OCI-LY7 (cell line): Measurements from ENCODE around the gene RBM33. TPM values are rescaled to one million over a fixed set of nuclear protein-coding genes. Genes with fewer than 3 reads are reported as not detected.

Source experiments
- BruUV-seq: library from RNA; stranded (reverse); fragments of 400-500 nt; replicated peaks from 2 replicates; lab custom pipeline; 2021; lab: Mats Ljungman, UMichigan
- CTCF ChIA-PET: fragments of 300-600 bp; sonication (Branson Sonifier 250); formaldehyde crosslinking; loops from one replicate; lab custom pipeline; 2022; ENCODE audit warnings: antibody characterized with exemption; ENCODE audit not compliant: unreplicated experiment; lab: Charles Lee
- POLR2A ChIA-PET: fragments of 300-600 bp; sonication (Branson Sonifier 250); formaldehyde crosslinking; loops from one replicate; lab custom pipeline; 2022; ENCODE audit warnings: antibody characterized with exemption; lab: Charles Lee
- DNase-seq: peaks from one replicate; pipeline ENCODE4 v3.0.0-alpha.2; 2015; ENCODE audit warnings: low spot score
- H2AFZ ChIP-seq: fragments of 200-600 bp; sonication (generic), shearing (Covaris generic); 2 replicates; pipeline ENCODE4 v1.6.1; 2014; ENCODE audit warnings: mild to moderate bottlenecking, antibody characterized with exemption, low read length, moderate library complexity
- H3K27ac ChIP-seq: fragments of 200-600 bp; sonication (generic); 2 replicates; pipeline ENCODE4 v1.5.1; 2014; ENCODE audit warnings: mixed run types, low read depth, mild to moderate bottlenecking, moderate library complexity, low read length, inconsistent platforms; ENCODE audit not compliant: poor library complexity, severe bottlenecking
- H3K36me3 ChIP-seq: fragments of 200-600 bp; sonication (generic); 2 replicates; pipeline ENCODE4 v1.6.1; 2014; ENCODE audit warnings: mild to moderate bottlenecking, antibody characterized with exemption, low read length, moderate library complexity, mixed read lengths; ENCODE audit not compliant: insufficient read depth
- H3K4me1 ChIP-seq: fragments of 200-600 bp; sonication (generic); 2 replicates; pipeline ENCODE4 v1.5.1; 2014; ENCODE audit warnings: mild to moderate bottlenecking, low read length; ENCODE audit not compliant: insufficient read depth, poor library complexity, severe bottlenecking
- H3K4me2 ChIP-seq: fragments of 200-600 bp; sonication (generic); 2 replicates; pipeline ENCODE4 v1.6.1; 2014; ENCODE audit warnings: mild to moderate bottlenecking, low read length
- H3K4me3 ChIP-seq: fragments of 200-600 bp; sonication (generic); 2 replicates; pipeline ENCODE4 v1.5.1; 2014; ENCODE audit warnings: mild to moderate bottlenecking, low read depth, low read length; ENCODE audit not compliant: poor library complexity, severe bottlenecking
- H3K79me2 ChIP-seq: fragments of 200-600 bp; sonication (generic); 2 replicates; pipeline ENCODE4 v1.6.1; 2016; ENCODE audit warnings: low read depth, mild to moderate bottlenecking, low read length, moderate library complexity, mixed read lengths; ENCODE audit not compliant: insufficient read depth
- H3K9me2 ChIP-seq: fragments of 200-600 bp; sonication (generic); 2 replicates; pipeline ENCODE4 v1.6.1; 2016; ENCODE audit warnings: mild to moderate bottlenecking, low read length, mixed read lengths; ENCODE audit not compliant: insufficient read depth
- H3K9me3 ChIP-seq: fragments of 200-600 bp; sonication (generic); 2 replicates; pipeline ENCODE4 v1.6.1; 2014; ENCODE audit warnings: mild to moderate bottlenecking, mixed run types, low read length, mixed read lengths
- H4K20me1 ChIP-seq: fragments of 200-600 bp; sonication (generic); 2 replicates; pipeline ENCODE4 v1.6.1; 2014; ENCODE audit warnings: mild to moderate bottlenecking, antibody characterized with exemption, low read length, moderate library complexity, mixed read lengths; ENCODE audit not compliant: insufficient read depth
- EZH2phosphoT487 ChIP-seq: fragments of 200-600 bp; sonication (generic); IDR thresholded peaks from 2 replicates; pipeline ENCODE4 v1.6.1; 2018; ENCODE audit warnings: low read depth, borderline replicate concordance, mild to moderate bottlenecking, mixed run types, antibody characterized with exemption, low read length, moderate library complexity, mixed read lengths
- intact Hi-C: fragments of 100-400 bp; cut with micrococcal nuclease; formaldehyde crosslinking; loops from one replicate; pipeline ENCODE4 v1.10.0; 2022; ENCODE audit not compliant: unreplicated experiment
- total RNA-seq, 2 experiments: library from RNA; depleted of rRNA in 1 of 2; stranded (reverse); fragments of >200 nt in 1 of 2; shearing (Covaris generic) in 1 of 2; gene quantifications; 2 replicates each; pipeline ENCODE4 v1.2.3, GENCODE V29; 2014 to 2022
- TF ChIP-seq, protein P1 (sequence below): fragments of 200-600 bp; sonication (generic); conservative IDR thresholded peaks from 2 replicates; pipeline ENCODE4 v1.5.1; 2014; ENCODE audit warnings: mild to moderate bottlenecking, antibody characterized with exemption, low read length, moderate library complexity, mixed read lengths

The RBM33 gene
- total RNA-seq, 2 experiments from 2014 or later = 67.6 to 127 TPM

GRCh38 chr7:155756322-155756721 lies 111.9 kb downstream of the RBM33 start:
- ChIA-PET POLR2A (interaction anchor here (1.0 kb wide), 1 partner anchor 22 kb away, joined by 3 read pairs; no protein-coding TSS in a partner anchor), CTCF (no interaction called here)
- Histone ChIP-seq H3K79me2 (peaks cover 83% of the 10 kb centered on the region), H3K27ac (no peak overlapping the region), H4K20me1 (peaks cover 56% of the 10 kb centered on the region), H3K36me3 (peaks cover 58% of the 10 kb centered on the region), H3K9me2 (no peaks in the 10 kb centered on the region), H3K4me1 (peaks cover 48% of the 10 kb centered on the region), H2AFZ (no peak overlapping the region), H3K4me3 (no peak overlapping the region), H3K4me2 (no peak overlapping the region), H3K9me3 (peaks cover 9% of the 10 kb centered on the region)
- BruUV-seq = no TSS peak
- TF ChIP-seq EZH2phosphoT487 = no peak
- TF ChIP-seq, protein P1, sequence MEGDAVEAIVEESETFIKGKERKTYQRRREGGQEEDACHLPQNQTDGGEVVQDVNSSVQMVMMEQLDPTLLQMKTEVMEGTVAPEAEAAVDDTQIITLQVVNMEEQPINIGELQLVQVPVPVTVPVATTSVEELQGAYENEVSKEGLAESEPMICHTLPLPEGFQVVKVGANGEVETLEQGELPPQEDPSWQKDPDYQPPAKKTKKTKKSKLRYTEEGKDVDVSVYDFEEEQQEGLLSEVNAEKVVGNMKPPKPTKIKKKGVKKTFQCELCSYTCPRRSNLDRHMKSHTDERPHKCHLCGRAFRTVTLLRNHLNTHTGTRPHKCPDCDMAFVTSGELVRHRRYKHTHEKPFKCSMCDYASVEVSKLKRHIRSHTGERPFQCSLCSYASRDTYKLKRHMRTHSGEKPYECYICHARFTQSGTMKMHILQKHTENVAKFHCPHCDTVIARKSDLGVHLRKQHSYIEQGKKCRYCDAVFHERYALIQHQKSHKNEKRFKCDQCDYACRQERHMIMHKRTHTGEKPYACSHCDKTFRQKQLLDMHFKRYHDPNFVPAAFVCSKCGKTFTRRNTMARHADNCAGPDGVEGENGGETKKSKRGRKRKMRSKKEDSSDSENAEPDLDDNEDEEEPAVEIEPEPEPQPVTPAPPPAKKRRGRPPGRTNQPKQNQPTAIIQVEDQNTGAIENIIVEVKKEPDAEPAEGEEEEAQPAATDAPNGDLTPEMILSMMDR = no peak
- intact Hi-C loops = no loop called here
- DNase-seq = no peak

- peaks cover 49% of the 10 kb centered on the region for H4K20me1 ChIP-seq
- no peak overlapping the region for H2AFZ ChIP-seq
- CTCF ChIA-PET = no interaction called here
- POLR2A ChIA-PET = no interaction called here
- no peak for DNase-seq
- H3K4me2 ChIP-seq = no peak overlapping the region
- no peak overlapping the region for H3K4me3 ChIP-seq
- BruUV-seq = no TSS peak
- no peak for TF ChIP-seq EZH2phosphoT487
- TF ChIP-seq, protein P1 = no peak
- H3K9me2 ChIP-seq = no peaks in the 10 kb centered on the region
- intact Hi-C loops = no loop called here
- peaks cover 72% of the 10 kb centered on the region for H3K79me2 ChIP-seq
- H3K27ac ChIP-seq = no peak overlapping the region
- peaks cover 27% of the 10 kb centered on the region for H3K4me1 ChIP-seq
- H3K36me3 ChIP-seq = peaks cover 74% of the 10 kb centered on the region
- peaks cover 9% of the 10 kb centered on the region for H3K9me3 ChIP-seq
These were observed 113.9 kb downstream of the RBM33 start for GRCh38 chr7:155758348-155758747.

DNA sequence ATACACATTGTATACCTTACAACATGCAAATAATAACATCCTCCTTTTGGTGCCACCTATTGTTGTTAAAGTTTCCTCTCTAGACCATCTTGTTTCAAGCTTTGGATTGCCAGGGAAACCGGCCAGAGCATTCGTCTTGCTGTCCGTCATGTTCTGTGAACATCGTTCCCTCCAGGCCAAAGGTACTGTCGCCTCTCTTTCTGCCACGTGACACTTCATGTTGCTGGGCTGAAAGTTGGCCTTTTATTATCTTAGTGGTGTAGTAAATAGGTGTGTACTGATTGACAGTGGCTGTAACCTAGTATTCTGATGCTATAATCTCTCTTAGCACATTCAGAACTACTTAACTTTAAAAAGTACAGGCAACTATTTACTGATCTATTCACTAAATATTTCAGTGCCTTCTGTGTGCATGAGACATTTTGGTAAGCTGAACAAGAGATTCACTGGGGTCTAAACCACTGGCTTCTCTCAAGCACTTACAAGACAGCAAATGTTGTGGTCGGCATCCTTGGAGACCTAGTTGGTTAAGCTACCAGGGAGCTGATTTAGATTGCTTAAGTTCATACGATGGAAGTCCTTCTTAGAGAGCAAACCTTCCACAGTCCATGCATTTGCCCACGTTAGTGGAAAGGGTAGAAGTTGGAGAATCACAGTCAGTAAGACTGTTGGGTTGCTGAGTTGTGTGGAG lies 115.4 kb downstream of the RBM33 start:
- intact Hi-C loops = no loop called here
- Histone ChIP-seq H3K9me3 (peaks cover 9% of the 10 kb centered on the region), H3K4me1 (peaks cover 17% of the 10 kb centered on the region), H3K27ac (no peak overlapping the region), H3K4me3 (no peak overlapping the region), H3K36me3 (peaks cover 83% of the 10 kb centered on the region), H3K9me2 (no peaks in the 10 kb centered on the region), H3K79me2 (peaks cover 59% of the 10 kb centered on the region), H3K4me2 (no peak overlapping the region), H4K20me1 (peaks cover 34% of the 10 kb centered on the region), H2AFZ (no peak overlapping the region)
- no peak for DNase-seq
- no peak for TF ChIP-seq EZH2phosphoT487
- TF ChIP-seq, protein P1 = no peak
- no TSS peak for BruUV-seq
- ChIA-PET CTCF (no interaction called here), POLR2A (interaction anchor here (0.6 kb wide), 1 partner anchor 1403 kb away, joined by 3 read pairs; no protein-coding TSS in a partner anchor)
